Measurements from ENCODE around the gene S100A4.

Gene S100A4

GRCh38 chr1:153572569-153573015 lies 27.0 kb upstream of the S100A4 start:
- peak; percentile 91 for TF ChIP-seq CTCF (conservative IDR thresholded peaks at IDR 0.05; ENCODE audit: low read length)
- peak; percentile 85 for DNase-seq (ENCODE audit: low read depth)
- no peak overlapping the region for H3K4me3 ChIP-seq (ENCODE audit: low read length)

GRCh38 chr1:153571706-153572105 lies 26.1 kb upstream of the S100A4 start:
- TF ChIP-seq CTCF (conservative IDR thresholded peaks at IDR 0.05; ENCODE audit: low read length) = no peak
- DNase-seq (ENCODE audit: low read depth) = no peak
- no peak overlapping the region for H3K4me3 ChIP-seq (ENCODE audit: low read length)

- no peak for DNase-seq (ENCODE audit: low read depth)
Measured at GRCh38 chr1:153570874-153571273, 25.3 kb upstream of the S100A4 start.

GRCh38 chr1:153569465-153569864 lies 23.9 kb upstream of the S100A4 start:
- no peak overlapping the region for H3K4me3 ChIP-seq (ENCODE audit: low read length)
- no peak for DNase-seq (ENCODE audit: low read depth)
- no peak for TF ChIP-seq CTCF (conservative IDR thresholded peaks at IDR 0.05; ENCODE audit: low read length)

More at GRCh38 chr1:153570874-153571273, 25.3 kb upstream of the S100A4 start:
- no peak for TF ChIP-seq CTCF (conservative IDR thresholded peaks at IDR 0.05; ENCODE audit: low read length)
- no peak overlapping the region for H3K4me3 ChIP-seq (ENCODE audit: low read length)

- TF ChIP-seq CTCF (conservative IDR thresholded peaks at IDR 0.05; ENCODE audit: low read length) = peak; percentile 95
- DNase-seq (ENCODE audit: low read depth) = peak; percentile 81
- peak overlapping the region; percentile 49 for H3K4me3 ChIP-seq (ENCODE audit: low read length)
Measured at GRCh38 chr1:153568367-153569099, 22.9 kb upstream of the S100A4 start.

- no peak for TF ChIP-seq CTCF (conservative IDR thresholded peaks at IDR 0.05; ENCODE audit: low read length)
- DNase-seq (ENCODE audit: low read depth) = peak; percentile 28
- peak overlapping the region; percentile 49 for H3K4me3 ChIP-seq (ENCODE audit: low read length)
Measured at GRCh38 chr1:153567621-153568366, 22.2 kb upstream of the S100A4 start.
